Astrocyte (in vitro differentiated cells and primary cell): ENCODE data around the gene VKORC1L1.

ENCODE experiments used
- EZH2 ChIP-seq: IDR thresholded peaks from 2 replicates; pipeline ENCODE4 v1.6.1; 2012; ENCODE audit warnings: mild to moderate bottlenecking, low read length, inconsistent platforms; ENCODE audit not compliant: insufficient read depth
- TF ChIP-seq, protein P1 (sequence below): IDR thresholded peaks from 2 replicates; pipeline ENCODE4 v1.5.1; 2011; ENCODE audit warnings: low read depth, mild to moderate bottlenecking, inconsistent platforms, low read length, moderate library complexity; ENCODE audit not compliant: insufficient read depth

DNA sequence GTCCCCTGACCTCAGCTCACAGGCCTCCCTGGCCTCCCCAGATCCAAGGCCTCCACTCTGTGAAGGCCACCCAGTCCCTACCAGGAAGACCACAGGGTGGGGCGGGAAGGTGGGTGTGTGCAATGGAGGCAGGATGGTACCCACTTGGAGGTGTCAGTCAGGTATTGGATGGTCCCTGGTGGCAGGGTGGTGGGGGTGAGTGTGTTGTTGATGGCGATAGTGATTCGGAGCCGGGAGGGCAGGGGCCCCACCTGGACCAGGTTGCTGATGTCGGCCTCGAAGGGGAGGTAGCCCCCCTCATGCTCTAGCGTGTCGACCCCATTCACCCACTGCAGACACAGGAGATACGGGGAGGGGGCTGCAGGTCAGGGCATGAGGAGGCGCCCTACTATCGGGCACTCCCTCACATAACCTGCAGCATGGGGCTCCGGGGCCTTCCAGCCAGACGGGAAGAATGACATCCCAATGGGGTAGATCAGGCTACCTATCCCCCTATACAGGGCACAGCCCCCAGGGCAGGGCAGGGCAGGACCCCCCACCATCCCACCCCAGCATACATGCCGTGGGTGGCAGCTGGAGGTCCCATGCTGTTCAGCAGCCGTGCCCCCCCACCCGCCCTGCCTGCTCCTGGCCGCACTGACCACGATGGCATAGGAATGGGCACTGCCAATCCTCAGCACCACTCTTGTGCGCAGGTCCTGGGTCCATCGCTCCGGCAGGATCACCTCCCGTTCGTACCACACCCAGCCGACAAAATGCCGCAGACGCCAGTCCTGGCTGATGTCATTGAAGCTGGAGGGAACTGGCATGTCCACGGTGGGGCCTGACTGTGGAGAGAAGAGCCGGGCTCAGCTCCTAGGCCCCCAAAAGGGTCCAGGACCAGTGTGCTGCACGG, 107.0 kb downstream of the VKORC1L1 start:
- TF ChIP-seq, protein P1, sequence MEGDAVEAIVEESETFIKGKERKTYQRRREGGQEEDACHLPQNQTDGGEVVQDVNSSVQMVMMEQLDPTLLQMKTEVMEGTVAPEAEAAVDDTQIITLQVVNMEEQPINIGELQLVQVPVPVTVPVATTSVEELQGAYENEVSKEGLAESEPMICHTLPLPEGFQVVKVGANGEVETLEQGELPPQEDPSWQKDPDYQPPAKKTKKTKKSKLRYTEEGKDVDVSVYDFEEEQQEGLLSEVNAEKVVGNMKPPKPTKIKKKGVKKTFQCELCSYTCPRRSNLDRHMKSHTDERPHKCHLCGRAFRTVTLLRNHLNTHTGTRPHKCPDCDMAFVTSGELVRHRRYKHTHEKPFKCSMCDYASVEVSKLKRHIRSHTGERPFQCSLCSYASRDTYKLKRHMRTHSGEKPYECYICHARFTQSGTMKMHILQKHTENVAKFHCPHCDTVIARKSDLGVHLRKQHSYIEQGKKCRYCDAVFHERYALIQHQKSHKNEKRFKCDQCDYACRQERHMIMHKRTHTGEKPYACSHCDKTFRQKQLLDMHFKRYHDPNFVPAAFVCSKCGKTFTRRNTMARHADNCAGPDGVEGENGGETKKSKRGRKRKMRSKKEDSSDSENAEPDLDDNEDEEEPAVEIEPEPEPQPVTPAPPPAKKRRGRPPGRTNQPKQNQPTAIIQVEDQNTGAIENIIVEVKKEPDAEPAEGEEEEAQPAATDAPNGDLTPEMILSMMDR = no peak
- TF ChIP-seq EZH2 = no peak
